NK-92 (cell line): Measurements from ENCODE around the gene DSN1.

Experiments used
- DNase-seq: peaks from one replicate; lab custom pipeline; 2025; ENCODE audit not compliant: unreplicated experiment; lab: John Stamatoyannopoulos, UW

DSN1 gene

GRCh38 chr20:36796117-36796516 lies 22.6 kb upstream of the DSN1 start:
- no peak for DNase-seq

GRCh38 chr20:36795691-36796090 lies 22.1 kb upstream of the DSN1 start:
- DNase-seq = no peak

GRCh38 chr20:36794116-36794474 lies 20.5 kb upstream of the DSN1 start:
- DNase-seq = no peak

GRCh38 chr20:36793294-36794115 lies 19.9 kb upstream of the DSN1 start:
- DNase-seq = no peak

GRCh38 chr20:36792422-36792821 lies 18.9 kb upstream of the DSN1 start:
- no peak for DNase-seq

- no peak for DNase-seq
Observed at GRCh38 chr20:36791862-36792261, 18.3 kb upstream of the DSN1 start.

GRCh38 chr20:36786663-36787062 lies 13.1 kb upstream of the DSN1 start:
- DNase-seq = no peak

- no peak for DNase-seq
Observed at GRCh38 chr20:36786246-36786645, 12.7 kb upstream of the DSN1 start.

- no peak for DNase-seq
Observed at GRCh38 chr20:36785308-36785707, 11.7 kb upstream of the DSN1 start.

- no peak for DNase-seq
Observed at GRCh38 chr20:36784900-36785299, 11.3 kb upstream of the DSN1 start.

- DNase-seq = no peak
Observed at GRCh38 chr20:36784116-36784515, 10.6 kb upstream of the DSN1 start.

GRCh38 chr20:36779656-36780025 lies 6.1 kb upstream of the DSN1 start:
- no peak for DNase-seq

- DNase-seq = no peak
Observed at GRCh38 chr20:36778831-36779655, 5.5 kb upstream of the DSN1 start.

GRCh38 chr20:36777576-36777975 lies 4.0 kb upstream of the DSN1 start:
- no peak for DNase-seq

GRCh38 chr20:36777167-36777566 lies 3.6 kb upstream of the DSN1 start:
- DNase-seq = no peak

GRCh38 chr20:36775826-36776225 lies 2.3 kb upstream of the DSN1 start:
- no peak for DNase-seq

- DNase-seq = no peak
Observed at GRCh38 chr20:36775196-36775595, 1.6 kb upstream of the DSN1 start.

- no peak for DNase-seq
Observed at GRCh38 chr20:36773107-36773596, 411 bp downstream of the DSN1 start.

- DNase-seq = no peak
Observed at GRCh38 chr20:36770680-36771079, 2.9 kb downstream of the DSN1 start.

- no peak for DNase-seq
Observed at GRCh38 chr20:36768768-36769430, 4.7 kb downstream of the DSN1 start.

- no peak for DNase-seq
Observed at GRCh38 chr20:36761125-36761524, 12.4 kb downstream of the DSN1 start.

GRCh38 chr20:36760647-36761046 lies 12.9 kb downstream of the DSN1 start:
- no peak for DNase-seq
